ENCODE measurements around the gene SLC49A3.
"Not testable (repeated sequence)": the region's sequence is repeated elsewhere in the genome, so short reads cannot be mapped to it uniquely, and the experiment has no call there.

SLC49A3 gene

GRCh38 chr4:700587-701264, 11.8 kb upstream of the SLC49A3 start:
- no peaks in the 10 kb centered on the region for H3K9me3 ChIP-seq (ENCODE audit: control insufficient read depth, low read length)
- no peaks in the 10 kb centered on the region for H3K36me3 ChIP-seq (ENCODE audit: control insufficient read depth, insufficient read depth, low read length)
- H3K27ac ChIP-seq (ENCODE audit: low read depth, low read length, severe bottlenecking), result no peak overlapping the region
- H3K4me3 ChIP-seq (ENCODE audit: extremely low read depth, insufficient read depth, low read length, poor library complexity, severe bottlenecking), result no peak overlapping the region
- 94 to 97% methylated on average over 15 to 16 of the region's 16 CpGs for WGBS, 2 experiments (ENCODE audit: insufficient coverage in 2 of 2)
- H3K4me1 ChIP-seq (ENCODE audit: control insufficient read depth, insufficient read depth, low read length, poor library complexity, severe bottlenecking), result no peaks in the 10 kb centered on the region

- WGBS, 2 experiments (ENCODE audit: insufficient coverage in 2 of 2), result 89 to 94% methylated on average over 17 to 23 of the region's 27 CpGs
These were observed 11.0 kb upstream of the SLC49A3 start for GRCh38 chr4:699816-700580.

GRCh38 chr4:694341-694940, 5.5 kb upstream of the SLC49A3 start:
- not testable (repeated sequence) for H3K27ac ChIP-seq (ENCODE audit: low read depth, low read length, severe bottlenecking)
- 90 to 92% methylated on average over 10 to 12 of the region's 12 CpGs for WGBS, 2 experiments (ENCODE audit: insufficient coverage in 2 of 2)

More at GRCh38 chr4:699816-700580, 11.0 kb upstream of the SLC49A3 start:
- Histone ChIP-seq H3K4me3 (ENCODE audit: extremely low read depth, insufficient read depth, low read length, poor library complexity, severe bottlenecking) (no peak overlapping the region), H3K4me1 (ENCODE audit: control insufficient read depth, insufficient read depth, low read length, poor library complexity, severe bottlenecking) (no peaks in the 10 kb centered on the region), H3K36me3 (ENCODE audit: control insufficient read depth, insufficient read depth, low read length) (no peaks in the 10 kb centered on the region), H3K9me3 (ENCODE audit: control insufficient read depth, low read length) (no peaks in the 10 kb centered on the region), H3K27ac (ENCODE audit: low read depth, low read length, severe bottlenecking) (no peak overlapping the region)

DNA sequence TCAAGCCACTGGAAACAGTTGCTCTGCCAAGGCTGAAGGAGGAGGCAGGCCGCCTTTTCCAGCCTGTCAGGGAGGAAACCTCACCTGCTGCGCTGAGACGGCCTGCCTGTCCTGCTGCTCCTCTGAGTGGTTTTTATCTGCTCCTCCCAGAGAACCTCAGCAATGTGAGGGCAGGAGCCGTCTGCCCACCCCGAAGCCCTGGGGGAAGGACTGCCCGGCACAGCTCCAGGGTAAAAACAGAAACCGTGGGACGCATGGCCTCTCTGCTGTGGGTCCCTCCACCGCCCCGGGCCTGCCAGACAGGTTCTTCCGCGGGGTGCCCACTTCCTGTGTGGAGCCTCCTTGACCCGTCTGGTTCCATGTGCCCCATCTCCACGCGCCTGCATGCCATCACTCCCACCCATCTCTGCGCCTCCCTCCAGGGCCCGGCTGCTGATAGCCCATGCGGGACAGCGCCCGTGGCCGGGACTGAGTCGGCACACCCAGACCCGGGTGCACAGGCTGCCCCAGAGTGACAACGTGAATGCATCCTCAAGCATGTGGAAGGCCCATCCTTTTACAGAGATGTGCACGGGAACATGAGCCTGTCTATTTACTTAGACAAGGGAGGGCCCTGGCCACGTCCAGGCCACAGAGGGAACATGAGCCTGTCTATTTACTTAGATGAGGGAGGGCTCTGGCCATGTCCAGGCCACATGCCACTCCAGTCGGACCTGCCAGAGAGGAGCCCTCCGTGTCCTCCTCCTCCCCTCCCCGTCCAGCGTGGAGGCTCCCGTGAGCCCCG, 4.0 kb upstream of the SLC49A3 start:
- peaks cover 13% of the 10 kb centered on the region for H3K4me1 ChIP-seq (ENCODE audit: control insufficient read depth, insufficient read depth, low read length, poor library complexity, severe bottlenecking)
- no peaks in the 10 kb centered on the region for H3K9me3 ChIP-seq (ENCODE audit: control insufficient read depth, low read length)
- H3K4me3 ChIP-seq (ENCODE audit: extremely low read depth, insufficient read depth, low read length, poor library complexity, severe bottlenecking), result no peak overlapping the region
- 85 to 91% methylated on average over 28 to 29 of the region's 32 CpGs for WGBS, 2 experiments (ENCODE audit: insufficient coverage in 2 of 2)
- H3K36me3 ChIP-seq (ENCODE audit: control insufficient read depth, insufficient read depth, low read length), result no peaks in the 10 kb centered on the region
- H3K27ac ChIP-seq (ENCODE audit: low read depth, low read length, severe bottlenecking), result no peak overlapping the region

More at GRCh38 chr4:694341-694940, 5.5 kb upstream of the SLC49A3 start:
- not testable (repeated sequence) for H3K4me1 ChIP-seq (ENCODE audit: control insufficient read depth, insufficient read depth, low read length, poor library complexity, severe bottlenecking); H3K36me3 ChIP-seq (ENCODE audit: control insufficient read depth, insufficient read depth, low read length); H3K9me3 ChIP-seq (ENCODE audit: control insufficient read depth, low read length); H3K4me3 ChIP-seq (ENCODE audit: extremely low read depth, insufficient read depth, low read length, poor library complexity, severe bottlenecking)

GRCh38 chr4:689723-690122, 772 bp upstream of the SLC49A3 start:
- WGBS, 2 experiments (ENCODE audit: insufficient coverage in 2 of 2), result 80 to 92% methylated on average over 8 of the region's 8 CpGs
- no peaks in the 10 kb centered on the region for H3K36me3 ChIP-seq (ENCODE audit: control insufficient read depth, insufficient read depth, low read length)
- H3K9me3 ChIP-seq (ENCODE audit: control insufficient read depth, low read length), result no peaks in the 10 kb centered on the region
- peaks cover 24% of the 10 kb centered on the region for H3K4me1 ChIP-seq (ENCODE audit: control insufficient read depth, insufficient read depth, low read length, poor library complexity, severe bottlenecking)
- no peak overlapping the region for H3K27ac ChIP-seq (ENCODE audit: low read depth, low read length, severe bottlenecking)
- peak overlapping the region; percentile 21 for H3K4me3 ChIP-seq (ENCODE audit: extremely low read depth, insufficient read depth, low read length, poor library complexity, severe bottlenecking)

DNA sequence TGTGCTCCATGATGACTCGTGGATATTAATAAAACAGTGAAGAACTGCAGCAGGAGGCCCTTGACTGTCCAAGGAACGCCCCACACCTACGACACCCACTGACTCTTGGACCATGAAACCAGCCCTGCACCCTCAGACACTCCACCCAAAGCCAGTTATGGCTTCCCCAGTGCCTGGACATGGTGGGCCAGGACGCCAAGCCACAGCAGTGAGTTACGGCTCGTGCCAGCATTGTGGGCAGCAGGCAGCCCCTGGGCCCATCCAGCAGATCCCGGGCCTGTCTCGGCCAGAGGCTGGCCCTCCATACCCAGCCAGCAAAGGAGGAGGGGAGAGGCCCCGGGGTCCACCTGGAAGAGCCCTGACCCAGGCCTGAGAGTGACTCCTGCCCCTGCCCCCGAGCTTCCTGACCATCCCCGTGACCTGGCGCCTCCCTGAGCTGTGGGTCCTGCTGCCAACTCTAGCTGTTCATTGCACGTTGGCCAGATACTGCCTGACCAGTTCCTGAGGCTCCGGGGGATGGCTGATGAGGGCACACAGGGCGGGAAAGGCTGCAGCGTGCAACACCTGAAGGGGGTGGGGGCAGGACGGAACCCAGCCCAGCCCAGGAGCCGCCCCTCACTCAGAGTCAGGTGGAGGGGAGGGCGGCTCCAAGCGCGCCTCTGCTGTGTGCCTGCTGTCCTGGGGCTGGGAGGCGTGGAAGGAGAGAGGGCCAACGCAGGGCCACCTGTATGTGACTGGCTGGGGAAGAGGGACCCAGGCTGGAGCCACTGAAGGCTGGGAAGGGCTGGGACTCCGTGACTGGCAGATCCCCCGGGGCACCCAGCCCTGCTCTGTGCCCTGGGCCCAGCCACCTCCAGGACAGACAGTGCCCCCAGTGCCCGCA, 739 bp downstream of the SLC49A3 start:
- WGBS, 2 experiments (ENCODE audit: insufficient coverage in 2 of 2), result 84 to 90% methylated on average over 23 to 24 of the region's 26 CpGs
- H3K4me3 ChIP-seq (ENCODE audit: extremely low read depth, insufficient read depth, low read length, poor library complexity, severe bottlenecking), result peak overlapping the region; percentile 21
- H3K36me3 ChIP-seq (ENCODE audit: control insufficient read depth, insufficient read depth, low read length), result no peaks in the 10 kb centered on the region
- peaks cover 24% of the 10 kb centered on the region for H3K4me1 ChIP-seq (ENCODE audit: control insufficient read depth, insufficient read depth, low read length, poor library complexity, severe bottlenecking)
- H3K9me3 ChIP-seq (ENCODE audit: control insufficient read depth, low read length), result no peaks in the 10 kb centered on the region
- peak overlapping the region; percentile 20 for H3K27ac ChIP-seq (ENCODE audit: low read depth, low read length, severe bottlenecking)

DNA sequence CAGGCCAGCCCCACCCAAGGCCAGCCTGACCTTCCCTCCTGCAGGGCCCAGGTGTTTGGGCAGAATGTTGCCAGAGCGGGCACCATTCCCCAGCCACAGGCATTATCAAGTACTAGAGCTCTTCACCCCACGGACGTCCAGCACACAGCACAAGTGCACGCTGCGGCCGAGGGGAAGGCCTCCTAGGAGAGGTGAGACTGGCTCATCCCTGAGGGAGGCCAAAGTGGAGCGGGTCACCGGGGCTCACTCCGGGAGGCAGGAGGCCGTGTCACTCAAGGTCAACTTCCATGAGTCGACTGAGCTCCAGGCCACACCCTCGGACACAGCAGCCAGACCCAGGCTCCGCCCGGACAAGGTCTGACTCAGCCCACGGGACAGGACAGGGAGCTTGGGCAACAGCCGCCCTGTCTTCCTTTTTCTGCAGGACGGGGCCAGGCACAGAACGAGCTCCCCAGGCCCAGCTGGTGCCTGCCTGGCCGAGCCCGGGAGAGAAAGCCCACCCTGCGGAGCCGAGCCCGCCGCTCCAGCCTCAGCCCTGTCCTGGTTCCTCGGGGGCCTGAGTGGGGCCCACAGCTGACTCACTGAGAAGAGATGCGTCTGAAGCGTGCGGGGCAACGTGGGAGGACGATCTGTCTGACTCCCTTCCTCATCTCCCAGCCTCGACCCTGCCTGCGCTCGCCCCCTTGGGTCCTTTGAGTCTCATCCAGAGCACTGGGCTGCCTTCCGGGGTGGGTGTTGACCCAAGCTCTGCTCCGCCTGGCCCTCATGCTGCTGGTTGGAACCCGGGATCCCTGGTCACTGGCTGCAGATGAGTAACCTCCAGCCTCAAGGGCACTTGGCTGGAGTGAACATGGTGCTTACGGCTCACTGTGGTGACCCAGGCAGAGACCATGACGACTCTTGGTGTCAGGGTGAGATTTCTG, 1.6 kb downstream of the SLC49A3 start:
- peaks cover 24% of the 10 kb centered on the region for H3K4me1 ChIP-seq (ENCODE audit: control insufficient read depth, insufficient read depth, low read length, poor library complexity, severe bottlenecking)
- H3K4me3 ChIP-seq (ENCODE audit: extremely low read depth, insufficient read depth, low read length, poor library complexity, severe bottlenecking), result no peak overlapping the region
- H3K36me3 ChIP-seq (ENCODE audit: control insufficient read depth, insufficient read depth, low read length), result no peaks in the 10 kb centered on the region
- H3K9me3 ChIP-seq (ENCODE audit: control insufficient read depth, low read length), result no peaks in the 10 kb centered on the region
- H3K27ac ChIP-seq (ENCODE audit: low read depth, low read length, severe bottlenecking), result peak overlapping the region; percentile 20
- WGBS, 2 experiments (ENCODE audit: insufficient coverage in 2 of 2), result 79 to 82% methylated on average over 16 to 36 of the region's 38 CpGs

- no peak overlapping the region for H3K4me3 ChIP-seq (ENCODE audit: extremely low read depth, insufficient read depth, low read length, poor library complexity, severe bottlenecking)
- H3K9me3 ChIP-seq (ENCODE audit: control insufficient read depth, low read length), result no peaks in the 10 kb centered on the region
- 94 to 96% methylated on average over 31 of the region's 31 CpGs for WGBS, 2 experiments (ENCODE audit: insufficient coverage in 2 of 2)
- H3K36me3 ChIP-seq (ENCODE audit: control insufficient read depth, insufficient read depth, low read length), result no peaks in the 10 kb centered on the region
- no peak overlapping the region for H3K27ac ChIP-seq (ENCODE audit: low read depth, low read length, severe bottlenecking)
- peaks cover 24% of the 10 kb centered on the region for H3K4me1 ChIP-seq (ENCODE audit: control insufficient read depth, insufficient read depth, low read length, poor library complexity, severe bottlenecking)
These were observed 2.4 kb downstream of the SLC49A3 start for GRCh38 chr4:686413-687040.

Measured in mesodermal cell (in vitro differentiated cells).